HG03460 (cell line): ENCODE data around the gene RALGAPA2.
"Not testable (repeated sequence)": the region's sequence is repeated elsewhere in the genome, so short reads cannot be mapped to it uniquely, and the experiment has no call there.

Experiments used
- ATAC-seq: cut with Tn5 transposase; IDR thresholded peaks from one replicate; pipeline ENCODE4 v1.9.1; 2021; ENCODE audit not compliant: unreplicated experiment

The RALGAPA2 gene

GRCh38 chr20:20358801-20359200 lies 353.6 kb downstream of the RALGAPA2 start:
- ATAC-seq = no peak

GRCh38 chr20:20355503-20355902 lies 356.9 kb downstream of the RALGAPA2 start:
- not testable (repeated sequence) for ATAC-seq

- no peak for ATAC-seq
These were observed 358.9 kb downstream of the RALGAPA2 start for GRCh38 chr20:20353576-20353975.

DNA sequence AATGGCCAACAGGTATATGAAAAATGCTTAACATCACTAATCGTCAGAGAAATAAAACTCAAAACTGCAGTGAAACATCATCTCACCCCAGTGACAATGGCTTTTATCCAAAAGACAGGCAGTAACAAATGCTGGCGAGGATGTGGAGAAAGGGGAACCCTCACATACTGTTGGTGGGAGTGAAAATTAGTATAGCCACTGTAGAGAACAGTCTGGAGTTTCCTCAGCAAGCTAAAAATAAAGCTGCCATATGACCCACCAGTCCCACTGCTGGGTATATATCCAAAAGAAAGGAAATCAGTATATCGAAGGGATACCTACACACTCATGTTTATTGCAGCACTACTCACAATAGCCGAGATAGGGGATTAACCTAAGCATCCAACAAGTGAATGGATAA lies 368.0 kb downstream of the RALGAPA2 start:
- ATAC-seq = no peak

DNA sequence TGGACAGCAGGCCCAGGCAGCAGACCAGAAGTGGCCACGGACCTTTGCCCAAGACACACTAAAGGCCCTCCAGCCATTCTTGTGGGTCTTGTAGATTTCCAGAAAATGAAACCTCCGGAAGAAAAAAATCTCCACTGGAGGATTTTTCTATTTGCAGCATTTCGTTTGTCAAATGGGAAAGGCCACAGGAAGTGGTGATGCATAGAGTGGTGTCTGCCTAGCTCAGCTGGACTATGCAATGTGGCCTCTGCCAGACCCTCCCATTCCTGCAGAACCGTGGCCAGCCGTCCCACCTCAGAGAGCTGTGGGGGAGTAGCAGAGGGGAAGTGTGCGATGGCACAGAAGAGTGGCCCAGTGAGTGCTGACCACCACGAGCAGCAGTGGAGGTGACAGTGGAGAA lies 368.5 kb downstream of the RALGAPA2 start:
- no peak for ATAC-seq
